ENCODE results near the gene SLC39A11.

Gene SLC39A11

GRCh38 chr17:72876413-72876812, 216.1 kb downstream of the SLC39A11 start:
- no peak for TF ChIP-seq YY1 (IDR thresholded peaks at IDR 0.05; ENCODE audit: low read depth)
- TF ChIP-seq ZBTB7A (IDR thresholded peaks at IDR 0.05; ENCODE audit: low read depth) = no peak
- no peak for TF ChIP-seq FOXM1 (IDR thresholded peaks at IDR 0.05; ENCODE audit: borderline replicate concordance, low read depth)
- TF ChIP-seq TCF12 (IDR thresholded peaks at IDR 0.05; ENCODE audit: low read depth) = no peak
- no peak for TF ChIP-seq EP300 (IDR thresholded peaks at IDR 0.05; ENCODE audit: borderline replicate concordance)
- TF ChIP-seq CEBPB (IDR thresholded peaks at IDR 0.05) = no peak
- no peak for TF ChIP-seq TEAD4 (IDR thresholded peaks at IDR 0.05)
- TF ChIP-seq EGR1 (IDR thresholded peaks at IDR 0.05) = no peak
- TF ChIP-seq, protein P1, sequence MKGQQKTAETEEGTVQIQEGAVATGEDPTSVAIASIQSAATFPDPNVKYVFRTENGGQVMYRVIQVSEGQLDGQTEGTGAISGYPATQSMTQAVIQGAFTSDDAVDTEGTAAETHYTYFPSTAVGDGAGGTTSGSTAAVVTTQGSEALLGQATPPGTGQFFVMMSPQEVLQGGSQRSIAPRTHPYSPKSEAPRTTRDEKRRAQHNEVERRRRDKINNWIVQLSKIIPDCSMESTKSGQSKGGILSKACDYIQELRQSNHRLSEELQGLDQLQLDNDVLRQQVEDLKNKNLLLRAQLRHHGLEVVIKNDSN (IDR thresholded peaks at IDR 0.05) = no peak
- TF ChIP-seq NFIC (IDR thresholded peaks at IDR 0.05) = no peak
- TF ChIP-seq CREB1 (IDR thresholded peaks at IDR 0.05; ENCODE audit: low read depth) = no peak
- TF ChIP-seq TAF1 (IDR thresholded peaks at IDR 0.05; ENCODE audit: low read depth) = no peak
- TF ChIP-seq, protein P2, sequence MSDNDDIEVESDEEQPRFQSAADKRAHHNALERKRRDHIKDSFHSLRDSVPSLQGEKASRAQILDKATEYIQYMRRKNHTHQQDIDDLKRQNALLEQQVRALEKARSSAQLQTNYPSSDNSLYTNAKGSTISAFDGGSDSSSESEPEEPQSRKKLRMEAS (IDR thresholded peaks at IDR 0.05) = no peak
- TF ChIP-seq, protein P3, sequence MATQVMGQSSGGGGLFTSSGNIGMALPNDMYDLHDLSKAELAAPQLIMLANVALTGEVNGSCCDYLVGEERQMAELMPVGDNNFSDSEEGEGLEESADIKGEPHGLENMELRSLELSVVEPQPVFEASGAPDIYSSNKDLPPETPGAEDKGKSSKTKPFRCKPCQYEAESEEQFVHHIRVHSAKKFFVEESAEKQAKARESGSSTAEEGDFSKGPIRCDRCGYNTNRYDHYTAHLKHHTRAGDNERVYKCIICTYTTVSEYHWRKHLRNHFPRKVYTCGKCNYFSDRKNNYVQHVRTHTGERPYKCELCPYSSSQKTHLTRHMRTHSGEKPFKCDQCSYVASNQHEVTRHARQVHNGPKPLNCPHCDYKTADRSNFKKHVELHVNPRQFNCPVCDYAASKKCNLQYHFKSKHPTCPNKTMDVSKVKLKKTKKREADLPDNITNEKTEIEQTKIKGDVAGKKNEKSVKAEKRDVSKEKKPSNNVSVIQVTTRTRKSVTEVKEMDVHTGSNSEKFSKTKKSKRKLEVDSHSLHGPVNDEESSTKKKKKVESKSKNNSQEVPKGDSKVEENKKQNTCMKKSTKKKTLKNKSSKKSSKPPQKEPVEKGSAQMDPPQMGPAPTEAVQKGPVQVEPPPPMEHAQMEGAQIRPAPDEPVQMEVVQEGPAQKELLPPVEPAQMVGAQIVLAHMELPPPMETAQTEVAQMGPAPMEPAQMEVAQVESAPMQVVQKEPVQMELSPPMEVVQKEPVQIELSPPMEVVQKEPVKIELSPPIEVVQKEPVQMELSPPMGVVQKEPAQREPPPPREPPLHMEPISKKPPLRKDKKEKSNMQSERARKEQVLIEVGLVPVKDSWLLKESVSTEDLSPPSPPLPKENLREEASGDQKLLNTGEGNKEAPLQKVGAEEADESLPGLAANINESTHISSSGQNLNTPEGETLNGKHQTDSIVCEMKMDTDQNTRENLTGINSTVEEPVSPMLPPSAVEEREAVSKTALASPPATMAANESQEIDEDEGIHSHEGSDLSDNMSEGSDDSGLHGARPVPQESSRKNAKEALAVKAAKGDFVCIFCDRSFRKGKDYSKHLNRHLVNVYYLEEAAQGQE (IDR thresholded peaks at IDR 0.05; ENCODE audit: low read depth) = no peak

- TF ChIP-seq EGR1 (IDR thresholded peaks at IDR 0.05) (no peak), CEBPB (IDR thresholded peaks at IDR 0.05) (no peak), EP300 (IDR thresholded peaks at IDR 0.05; ENCODE audit: borderline replicate concordance) (no peak), FOXM1 (IDR thresholded peaks at IDR 0.05; ENCODE audit: borderline replicate concordance, low read depth) (no peak), YY1 (IDR thresholded peaks at IDR 0.05; ENCODE audit: low read depth) (no peak), TAF1 (IDR thresholded peaks at IDR 0.05; ENCODE audit: low read depth) (no peak), CREB1 (IDR thresholded peaks at IDR 0.05; ENCODE audit: low read depth) (no peak), TEAD4 (IDR thresholded peaks at IDR 0.05) (no peak), ZBTB7A (IDR thresholded peaks at IDR 0.05; ENCODE audit: low read depth) (no peak), NFIC (IDR thresholded peaks at IDR 0.05) (no peak)
- TF ChIP-seq, protein P3 (IDR thresholded peaks at IDR 0.05; ENCODE audit: low read depth) = no peak
- TF ChIP-seq, protein P1 (IDR thresholded peaks at IDR 0.05) = no peak
These were observed 217.1 kb downstream of the SLC39A11 start for GRCh38 chr17:72875361-72875760.

DNA sequence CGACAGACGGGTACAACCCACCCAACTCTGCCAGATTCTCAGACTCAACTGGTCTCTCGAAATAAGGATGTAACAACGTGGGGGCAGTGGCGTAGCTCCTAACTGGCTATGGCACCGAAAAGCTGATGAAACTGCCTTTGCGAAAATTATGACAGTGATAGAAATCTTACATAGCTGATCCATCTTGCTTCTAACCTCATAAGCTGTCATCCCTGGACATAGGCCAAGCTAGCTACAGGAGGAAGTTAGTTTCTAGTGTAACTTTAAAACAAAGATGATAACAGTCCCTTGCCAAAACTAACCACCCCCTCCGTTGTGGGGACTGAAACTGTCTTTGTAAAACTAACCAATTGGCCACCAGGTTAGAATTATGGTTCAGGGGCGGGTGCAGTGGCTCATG, 220.1 kb downstream of the SLC39A11 start:
- TF ChIP-seq NFIC (IDR thresholded peaks at IDR 0.05) (no peak), TCF12 (IDR thresholded peaks at IDR 0.05; ENCODE audit: low read depth) (no peak), RAD21 (IDR thresholded peaks at IDR 0.05; ENCODE audit: low read depth) (no peak), EGR1 (IDR thresholded peaks at IDR 0.05) (no peak), EP300 (IDR thresholded peaks at IDR 0.05; ENCODE audit: borderline replicate concordance) (no peak), CREB1 (IDR thresholded peaks at IDR 0.05; ENCODE audit: low read depth) (no peak)

DNA sequence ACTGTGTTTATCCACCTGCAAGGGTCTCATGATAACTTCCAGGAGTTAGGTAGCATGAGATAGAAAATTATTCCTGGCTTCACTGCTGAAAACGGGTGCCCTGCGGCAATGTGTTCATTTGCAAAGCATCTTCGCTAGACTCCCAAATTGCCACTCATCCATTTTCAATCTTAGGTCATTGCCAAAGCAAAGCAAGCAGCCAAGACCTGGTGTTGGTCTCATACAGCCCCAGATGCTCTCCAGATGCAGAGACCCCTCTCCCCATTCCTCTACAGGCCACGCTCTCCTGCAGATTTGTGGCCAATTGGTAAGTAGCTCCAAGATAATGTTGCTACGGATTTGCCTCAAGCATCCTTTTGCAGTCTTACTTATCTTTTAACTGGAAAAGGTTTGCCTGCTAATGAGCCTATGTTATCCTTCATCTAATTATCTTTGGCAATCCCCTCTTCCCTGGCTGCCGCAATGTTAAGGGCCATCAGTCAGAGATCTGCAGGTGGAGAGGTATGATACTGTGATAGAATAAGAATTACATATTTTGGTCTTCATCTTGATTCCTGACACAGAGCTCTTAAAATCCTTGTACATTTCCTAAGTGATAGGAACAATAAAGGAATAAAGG, 222.0 kb downstream of the SLC39A11 start:
- TF ChIP-seq NFIC (IDR thresholded peaks at IDR 0.05) = no peak
- TF ChIP-seq, protein P1 (IDR thresholded peaks at IDR 0.05) = no peak
- TF ChIP-seq EGR1 (IDR thresholded peaks at IDR 0.05) = no peak
- no peak for TF ChIP-seq TAF1 (IDR thresholded peaks at IDR 0.05; ENCODE audit: low read depth)
- no peak for TF ChIP-seq ZBTB7A (IDR thresholded peaks at IDR 0.05; ENCODE audit: low read depth)
- TF ChIP-seq CEBPB (IDR thresholded peaks at IDR 0.05) = no peak
- no peak for TF ChIP-seq EP300 (IDR thresholded peaks at IDR 0.05; ENCODE audit: borderline replicate concordance)
- no peak for TF ChIP-seq CREB1 (IDR thresholded peaks at IDR 0.05; ENCODE audit: low read depth)
- no peak for TF ChIP-seq TEAD4 (IDR thresholded peaks at IDR 0.05)
- TF ChIP-seq TCF12 (IDR thresholded peaks at IDR 0.05; ENCODE audit: low read depth) = no peak
- no peak for TF ChIP-seq FOXM1 (IDR thresholded peaks at IDR 0.05; ENCODE audit: borderline replicate concordance, low read depth)
- TF ChIP-seq, protein P3 (IDR thresholded peaks at IDR 0.05; ENCODE audit: low read depth) = no peak
- TF ChIP-seq RAD21 (IDR thresholded peaks at IDR 0.05; ENCODE audit: low read depth) = no peak
- TF ChIP-seq, protein P2 (IDR thresholded peaks at IDR 0.05) = no peak
- no peak for TF ChIP-seq YY1 (IDR thresholded peaks at IDR 0.05; ENCODE audit: low read depth)
